ENCODE measurements around the gene CSF1R.

- TF ChIP-seq CTCF (IDR thresholded peaks at IDR 0.05): no peak
- TF ChIP-seq POLR2A (IDR thresholded peaks at IDR 0.05): no peak
These were observed 26.8 kb upstream of the CSF1R start for GRCh38 chr5:150113047-150113744.

All from stomach (tissue), 4 donors.